Right ventricle myocardium superior (tissue), 1 donor: ENCODE data around the gene KCNK5. TPM values are rescaled to one million over a fixed set of nuclear protein-coding genes. Genes with fewer than 3 reads are reported as not detected.

Experiments
- ATAC-seq: fragments of 200-7000 bp; cut with Tn5 transposase; one replicate; pipeline ENCODE4 v1.9.1; 2020; ENCODE audit warnings: mild to moderate bottlenecking; ENCODE audit not compliant: poor library complexity
- DNase-seq: peaks from one replicate; pipeline ENCODE4 v3.0.0-alpha.2; 2020
- intact Hi-C: fragments of 100-400 bp; cut with DNase I; formaldehyde crosslinking; loops from one replicate; pipeline ENCODE4 v1.11.2; 2022
- total RNA-seq: library from RNA; stranded (reverse); fragmentation: NEBNext Ultra II Directional; extraction: Animal tissue kit (Norgen Biotek cat#: 25700); gene quantifications from one replicate; pipeline ENCODE4 v1.2.1, GENCODE V29; 2021
- donor health status: DM: no; HTN: yes; CAD: no; lungs with severe emphysema.

KCNK5 gene
- total RNA-seq, 1 donor from 2014 or later = 0.65 TPM

GRCh38 chr6:39166189-39166911 lies 62.9 kb downstream of the KCNK5 start:
- intact Hi-C loops = loop anchor here (1.0 to 10.0 kb wide), 2 partner anchors 137 to 292 kb away; no protein-coding TSS in a partner anchor
- ATAC-seq (peak; percentile 85), DNase-seq (peak; percentile 86)

DNA sequence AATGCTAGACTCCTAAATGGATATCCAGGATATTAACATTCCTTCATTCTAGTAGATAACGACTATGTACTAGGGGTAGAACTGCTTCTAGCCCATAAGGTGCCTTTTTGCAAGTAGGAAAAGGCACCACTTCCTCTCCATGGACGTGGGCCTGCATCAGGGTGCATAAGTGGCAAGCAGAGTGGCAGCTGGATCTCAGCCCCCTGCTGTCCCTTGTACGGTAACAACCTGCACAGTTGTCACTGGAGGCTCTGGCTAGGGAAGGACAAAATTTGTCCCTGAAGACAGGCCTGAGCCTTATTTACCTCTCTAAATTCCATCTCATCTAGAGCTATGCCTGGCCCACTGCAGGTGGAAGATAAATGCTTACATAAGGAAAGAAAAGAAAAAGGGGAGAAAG lies 71.8 kb downstream of the KCNK5 start:
- no peak for ATAC-seq
- DNase-seq = no peak
- intact Hi-C loops = no loop called here

- intact Hi-C loops = no loop called here
- ATAC-seq (no peak), DNase-seq (no peak)
Observed at GRCh38 chr6:39156801-39157200, 72.5 kb downstream of the KCNK5 start.

DNA sequence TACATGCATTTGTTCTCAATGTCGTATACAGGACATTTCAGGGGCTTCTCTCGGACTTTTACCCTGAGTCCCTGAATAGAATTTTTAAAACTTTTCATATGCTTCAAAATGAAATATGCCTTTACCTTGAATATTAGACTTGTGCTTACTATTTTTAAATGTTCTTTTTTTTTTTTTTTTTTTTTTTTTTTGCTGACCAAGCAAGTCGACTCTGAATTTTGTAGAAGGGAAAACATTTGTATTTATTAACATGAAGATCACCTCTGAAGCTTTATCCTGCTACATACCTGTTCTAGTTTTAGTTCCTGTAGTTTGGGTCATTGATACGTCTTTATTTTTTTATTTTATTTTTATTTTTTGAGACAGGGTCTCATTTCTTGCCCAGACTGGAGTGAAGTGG lies 74.6 kb downstream of the KCNK5 start:
- intact Hi-C loops = no loop called here
- DNase-seq (no peak), ATAC-seq (no peak)

GRCh38 chr6:39153766-39154397 lies 75.4 kb downstream of the KCNK5 start:
- intact Hi-C loops = no loop called here
- DNase-seq = no peak
- ATAC-seq = no peak

GRCh38 chr6:39152262-39152661 lies 77.0 kb downstream of the KCNK5 start:
- intact Hi-C loops = no loop called here
- ATAC-seq (no peak), DNase-seq (no peak)

GRCh38 chr6:39151211-39151610 lies 78.1 kb downstream of the KCNK5 start:
- DNase-seq (no peak), ATAC-seq (no peak)
- intact Hi-C loops = no loop called here

DNA sequence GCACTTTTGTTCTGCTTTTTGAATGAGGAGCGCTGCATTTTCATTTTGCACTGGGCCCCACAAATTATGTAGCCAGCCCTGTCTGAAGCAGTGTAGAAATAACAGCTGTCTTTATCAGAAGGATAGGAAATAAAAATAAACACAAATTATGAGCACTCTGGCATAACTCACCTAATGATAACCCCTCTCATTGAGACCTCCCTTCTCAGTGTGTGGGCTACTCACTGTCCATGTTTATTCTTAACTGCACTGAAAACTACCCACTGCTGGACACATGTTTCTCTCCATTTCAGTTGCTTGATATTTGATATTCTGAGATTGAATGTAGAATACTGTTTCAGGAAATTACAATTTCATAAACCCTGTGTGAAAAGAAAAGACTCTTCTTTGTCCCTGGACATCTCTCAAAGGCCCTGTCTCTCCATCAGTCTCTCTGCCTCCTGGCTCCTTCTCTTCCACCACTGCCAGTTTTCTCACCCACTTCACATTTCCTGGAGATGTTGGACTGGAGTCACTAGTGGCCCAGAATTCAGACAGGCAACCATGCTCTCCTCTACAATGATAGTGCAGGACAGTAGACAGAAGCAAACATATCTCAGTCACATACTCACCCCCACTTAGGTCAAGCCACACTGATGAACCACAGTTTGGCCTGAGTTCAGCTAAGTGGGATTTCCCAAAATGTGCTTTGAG lies 84.6 kb downstream of the KCNK5 start:
- ATAC-seq (no peak), DNase-seq (no peak)
- intact Hi-C loops = no loop called here

GRCh38 chr6:39143238-39143930 lies 85.9 kb downstream of the KCNK5 start:
- intact Hi-C loops = no loop called here
- no peak for DNase-seq
- ATAC-seq = no peak

DNA sequence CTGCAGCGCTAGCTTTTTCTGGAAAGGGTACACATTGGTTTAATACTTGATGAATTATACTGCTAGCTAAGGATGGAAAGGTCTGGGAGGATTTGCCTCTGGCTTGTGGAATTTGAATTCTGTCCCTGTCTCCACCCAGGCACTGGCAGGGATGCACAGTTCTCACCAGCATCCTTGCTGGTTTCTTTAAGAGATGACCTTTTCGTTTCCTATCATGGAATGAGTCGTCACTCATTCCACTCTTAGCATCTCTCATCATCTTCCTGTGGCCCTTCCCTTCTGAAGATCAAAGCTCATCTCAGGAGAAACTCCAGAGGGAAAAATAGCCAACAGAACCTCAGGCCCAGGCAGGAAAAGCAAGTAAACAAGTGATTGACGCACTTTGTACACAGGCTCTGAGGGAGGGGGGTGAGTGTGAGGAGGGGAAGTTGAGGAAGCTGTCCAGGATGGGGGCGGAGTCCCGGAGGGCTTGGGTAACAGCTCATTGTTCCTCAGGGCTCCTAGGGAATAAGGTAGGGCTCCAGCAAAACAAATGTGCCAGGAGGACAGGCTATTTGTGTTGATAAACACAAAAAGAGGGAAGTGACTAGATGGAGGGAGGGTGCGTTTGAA lies 88.6 kb downstream of the KCNK5 start:
- DNase-seq (no peak), ATAC-seq (no peak)
- intact Hi-C loops = no loop called here

Other genes starting within 250 kb of the KCNK5 start
- gene GLP1R, start 180.7 kb downstream of the KCNK5 start, total RNA-seq = 6.5 TPM
- 10.9 TPM for gene SAYSD1, start 114.3 kb downstream of the KCNK5 start, total RNA-seq
- not detected for gene KCNK17, start 84.9 kb upstream of the KCNK5 start, total RNA-seq
- gene KCNK16, start 93.2 kb upstream of the KCNK5 start, total RNA-seq = not detected